ENCODE data around the gene NDNF.

DNA sequence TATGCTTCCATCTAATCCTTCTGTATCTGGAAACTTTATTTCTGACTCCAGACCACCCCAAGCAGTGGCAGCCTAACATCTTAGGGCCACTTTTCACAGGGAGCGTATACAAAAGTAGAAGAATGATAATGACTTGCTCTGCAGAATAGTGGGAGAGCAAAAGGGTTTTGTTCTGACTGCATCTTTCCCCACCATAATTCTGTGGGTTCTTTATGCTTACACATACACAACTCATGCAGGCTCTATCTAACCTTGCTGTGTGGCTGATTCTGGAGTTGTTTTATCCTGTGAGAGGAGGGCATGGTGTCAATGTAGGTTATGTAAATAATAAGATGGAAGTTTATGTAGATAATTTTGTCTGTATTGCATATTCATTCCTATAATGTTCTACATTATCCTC, 42.4 kb upstream of the NDNF start:
- TF ChIP-seq CTCF (IDR thresholded peaks at IDR 0.05; ENCODE audit: poor library complexity) = no peak
- TF ChIP-seq EZH2phosphoT487 (IDR thresholded peaks at IDR 0.05; ENCODE audit: low read depth, severe bottlenecking, unreplicated experiment) = no peak
- no peak for TF ChIP-seq EZH2 (IDR thresholded peaks at IDR 0.05; ENCODE audit: borderline replicate concordance)
